Right lobe of liver (tissue), 4 donors: ENCODE data around the gene CKAP5.

ENCODE experiments used
- POLR2A ChIP-seq: fragments of 450-650 bp; IDR thresholded peaks from one replicate; pipeline ENCODE4 v1.6.1; 2017; ENCODE audit warnings: antibody characterized with exemption, mild to moderate bottlenecking
- TF ChIP-seq, protein P1 (sequence below), 4 donors: fragments of 200-600 bp in 3 of 4; fragments of 450-650 bp in 1 of 4; IDR thresholded peaks; one replicate each; pipeline versions ENCODE4 v1.5.1 to v1.8.0; 2016 to 2022; ENCODE audit warnings: antibody characterized with exemption in 4 of 4, mild to moderate bottlenecking in 2 of 4
- donor health status: DM: no; HTN: no; CAD: no.
- donor health status: DM: no; HTN: no; CAD: no.
- donor health status: DM: no; HTN: yes; CAD: no.

DNA sequence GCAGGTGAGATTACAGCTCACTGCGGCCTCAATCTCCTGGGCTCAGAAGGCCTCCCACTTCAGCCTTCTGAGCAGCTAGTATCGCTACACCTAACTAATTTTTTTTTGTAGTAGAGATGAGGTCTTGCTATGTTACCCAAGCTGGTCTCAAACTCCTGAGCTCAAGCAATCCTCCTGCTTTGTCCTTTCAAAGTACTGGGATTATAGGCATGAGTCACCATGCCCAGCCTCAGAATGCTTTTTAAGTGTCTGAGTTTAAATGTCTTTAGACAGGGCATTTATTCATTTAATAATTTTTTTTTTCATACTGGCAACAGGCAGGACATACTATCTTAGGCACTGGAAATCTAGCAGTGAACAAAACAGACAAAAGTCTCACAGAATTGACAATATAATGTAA is 44.6 kb upstream of the CKAP5 start:
- TF ChIP-seq POLR2A: no peak
- TF ChIP-seq, protein P1, sequence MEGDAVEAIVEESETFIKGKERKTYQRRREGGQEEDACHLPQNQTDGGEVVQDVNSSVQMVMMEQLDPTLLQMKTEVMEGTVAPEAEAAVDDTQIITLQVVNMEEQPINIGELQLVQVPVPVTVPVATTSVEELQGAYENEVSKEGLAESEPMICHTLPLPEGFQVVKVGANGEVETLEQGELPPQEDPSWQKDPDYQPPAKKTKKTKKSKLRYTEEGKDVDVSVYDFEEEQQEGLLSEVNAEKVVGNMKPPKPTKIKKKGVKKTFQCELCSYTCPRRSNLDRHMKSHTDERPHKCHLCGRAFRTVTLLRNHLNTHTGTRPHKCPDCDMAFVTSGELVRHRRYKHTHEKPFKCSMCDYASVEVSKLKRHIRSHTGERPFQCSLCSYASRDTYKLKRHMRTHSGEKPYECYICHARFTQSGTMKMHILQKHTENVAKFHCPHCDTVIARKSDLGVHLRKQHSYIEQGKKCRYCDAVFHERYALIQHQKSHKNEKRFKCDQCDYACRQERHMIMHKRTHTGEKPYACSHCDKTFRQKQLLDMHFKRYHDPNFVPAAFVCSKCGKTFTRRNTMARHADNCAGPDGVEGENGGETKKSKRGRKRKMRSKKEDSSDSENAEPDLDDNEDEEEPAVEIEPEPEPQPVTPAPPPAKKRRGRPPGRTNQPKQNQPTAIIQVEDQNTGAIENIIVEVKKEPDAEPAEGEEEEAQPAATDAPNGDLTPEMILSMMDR (IDR thresholded peaks at IDR 0.05): no peak
